HEK293 (cell line): ENCODE data around the gene DDX28.
A peak's percentile ranks its signal among the peaks of the same experiment; 100 is the strongest.

Source experiments
- CTCF ChIA-PET: fragments of 350-600 bp; formaldehyde crosslinking; extraction: SDS; loops from one replicate; lab custom pipeline; 2021; ENCODE audit warnings: antibody characterized with exemption; lab: Yijun Ruan, JAX
- POLR2A ChIA-PET: fragments of 300-600 bp; formaldehyde crosslinking; extraction: SDS; loops from one replicate; lab custom pipeline; 2020; ENCODE audit warnings: antibody characterized with exemption, inconsistent platforms; lab: Yijun Ruan, JAX
- H3K27ac ChIP-seq: fragments of 200-500 bp; sonication (Bioruptor generic); 2 replicates; pipeline ENCODE4 v1.5.1; 2014; ENCODE audit warnings: low read depth, low read length, control low read depth, inconsistent platforms; ENCODE audit errors: extremely low read depth
- H3K36me3 ChIP-seq, 2 experiments: fragments of 200-500 bp in 1 of 2; sonication (Bioruptor generic) in 1 of 2; 1 replicate in 1 of 2; 2 replicates in 1 of 2; pipeline ENCODE4 v1.5.1; 2014 to 2017; ENCODE audit warnings: inconsistent platforms in 2 of 2, low read length in 2 of 2; ENCODE audit not compliant: control insufficient read depth in 2 of 2, insufficient read depth in 1 of 2
- H3K4me1 ChIP-seq: fragments of 200-500 bp; sonication (Bioruptor generic); 2 replicates; pipeline ENCODE4 v1.5.1; 2014; ENCODE audit warnings: mild to moderate bottlenecking, low read length, inconsistent platforms; ENCODE audit not compliant: control insufficient read depth, insufficient read depth
- H3K4me3 ChIP-seq: 2 replicates; pipeline ENCODE4 v1.5.1; 2011; ENCODE audit warnings: low read depth, mild to moderate bottlenecking, control low read depth, low read length, moderate library complexity
- H3K9me3 ChIP-seq: fragments of 200-500 bp; sonication (Bioruptor generic); 2 replicates; pipeline ENCODE4 v1.5.1; 2014; ENCODE audit warnings: low read depth, low read length, inconsistent platforms; ENCODE audit not compliant: control insufficient read depth, insufficient read depth
- AEBP2 ChIP-seq: fragments of 450-650 bp; formaldehyde crosslinking; IDR thresholded peaks from 2 replicates; pipeline ENCODE4 v1.5.1; 2016; ENCODE audit warnings: missing biosample characterization, missing genetic modification characterization, borderline replicate concordance
- BCL11B ChIP-seq: fragments of 450-650 bp; formaldehyde crosslinking; IDR thresholded peaks from 2 replicates; pipeline ENCODE4 v1.5.1; 2016; ENCODE audit warnings: low read depth, missing biosample characterization, missing genetic modification characterization
- BCL6B ChIP-seq: fragments of 450-650 bp; formaldehyde crosslinking; IDR thresholded peaks from 2 replicates; pipeline ENCODE4 v1.5.1; 2017; ENCODE audit warnings: missing biosample characterization, missing genetic modification characterization
- CTCF ChIP-seq: fragments of 450-650 bp; formaldehyde crosslinking; IDR thresholded peaks from 2 replicates; pipeline ENCODE4 v1.5.1; 2016; ENCODE audit warnings: missing biosample characterization, missing genetic modification characterization
- EGR2 ChIP-seq: fragments of 450-650 bp; formaldehyde crosslinking; IDR thresholded peaks from 2 replicates; pipeline ENCODE4 v1.5.1; 2016; ENCODE audit warnings: low read depth, missing biosample characterization, missing genetic modification characterization
- GLIS2 ChIP-seq: fragments of 450-650 bp; formaldehyde crosslinking; IDR thresholded peaks from 2 replicates; pipeline ENCODE4 v1.5.1; 2016; ENCODE audit warnings: missing biosample characterization, missing genetic modification characterization
- KLF1 ChIP-seq: fragments of 450-650 bp; formaldehyde crosslinking; IDR thresholded peaks from 2 replicates; pipeline ENCODE4 v1.5.1; 2016; ENCODE audit warnings: missing biosample characterization, missing genetic modification characterization
- KLF8 ChIP-seq: fragments of 450-650 bp; formaldehyde crosslinking; IDR thresholded peaks from 2 replicates; pipeline ENCODE4 v1.5.1; 2016; ENCODE audit warnings: missing biosample characterization, missing genetic modification characterization
- PATZ1 ChIP-seq: fragments of 450-650 bp; formaldehyde crosslinking; IDR thresholded peaks from 2 replicates; pipeline ENCODE4 v1.5.1; 2016; ENCODE audit warnings: missing biosample characterization, missing genetic modification characterization
- SP7 ChIP-seq: fragments of 450-650 bp; formaldehyde crosslinking; IDR thresholded peaks from 2 replicates; pipeline ENCODE4 v1.5.1; 2016; ENCODE audit warnings: missing biosample characterization, missing genetic modification characterization
- ZBTB11 ChIP-seq: fragments of 450-650 bp; formaldehyde crosslinking; conservative IDR thresholded peaks from 2 replicates; pipeline ENCODE4 v1.5.1; 2016; ENCODE audit warnings: low read depth, missing biosample characterization, missing genetic modification characterization
- ZBTB17 ChIP-seq: fragments of 450-650 bp; formaldehyde crosslinking; IDR thresholded peaks from 2 replicates; pipeline ENCODE4 v1.5.1; 2016; ENCODE audit warnings: missing biosample characterization, missing genetic modification characterization
- ZNF335 ChIP-seq: fragments of 450-650 bp; formaldehyde crosslinking; conservative IDR thresholded peaks from 2 replicates; pipeline ENCODE4 v1.5.1; 2016; ENCODE audit warnings: missing biosample characterization, missing genetic modification characterization
- ZNF37A ChIP-seq: fragments of 450-650 bp; IDR thresholded peaks from 2 replicates; pipeline ENCODE4 v1.5.1; 2018; ENCODE audit warnings: missing biosample characterization, missing genetic modification characterization
- ZNF398 ChIP-seq: fragments of 450-650 bp; formaldehyde crosslinking; IDR thresholded peaks from 2 replicates; pipeline ENCODE4 v1.5.1; 2017; ENCODE audit warnings: missing biosample characterization, missing genetic modification characterization
- ZNF416 ChIP-seq: fragments of 450-650 bp; formaldehyde crosslinking; IDR thresholded peaks from 2 replicates; pipeline ENCODE4 v1.5.1; 2016; ENCODE audit warnings: missing biosample characterization, missing genetic modification characterization
- ZNF423 ChIP-seq: fragments of 450-650 bp; formaldehyde crosslinking; IDR thresholded peaks from 2 replicates; pipeline ENCODE4 v1.5.1; 2016; ENCODE audit warnings: missing biosample characterization, missing genetic modification characterization
- ZNF529 ChIP-seq: fragments of 450-650 bp; formaldehyde crosslinking; IDR thresholded peaks from 2 replicates; pipeline ENCODE4 v1.5.1; 2017; ENCODE audit warnings: missing genetic modification characterization, missing biosample characterization; ENCODE audit not compliant: insufficient replicate concordance
- ZNF555 ChIP-seq: fragments of 450-650 bp; formaldehyde crosslinking; conservative IDR thresholded peaks from 2 replicates; pipeline ENCODE4 v1.5.1; 2017; ENCODE audit warnings: missing biosample characterization, mild to moderate bottlenecking, missing genetic modification characterization, inconsistent platforms
- ZNF629 ChIP-seq: fragments of 450-650 bp; formaldehyde crosslinking; IDR thresholded peaks from 2 replicates; pipeline ENCODE4 v1.5.1; 2017; ENCODE audit warnings: missing biosample characterization, missing genetic modification characterization
- ZNF660 ChIP-seq: fragments of 450-650 bp; IDR thresholded peaks from 2 replicates; pipeline ENCODE4 v1.5.1; 2018; ENCODE audit warnings: missing biosample characterization, mild to moderate bottlenecking, missing genetic modification characterization

Gene DDX28

GRCh38 chr16:68041783-68042182, 18.8 kb upstream of the DDX28 start:
- Histone ChIP-seq H3K36me3 (peaks cover 11 to 32% of the 10 kb centered on the region in 2 experiments; a peak in 2 of 3 replicates), H3K27ac (no peak overlapping the region), H3K4me3 (no peak overlapping the region), H3K9me3 (no peaks in the 10 kb centered on the region), H3K4me1 (no peaks in the 10 kb centered on the region)
- TF ChIP-seq ZNF423 (tag by site-specific recombination) (no peak), KLF1 (no peak), ZBTB11 (tag by site-specific recombination) (no peak), AEBP2 (tag by site-specific recombination) (no peak)
- ChIA-PET CTCF (interaction anchor here (0.6 to 2.5 kb wide), 8 partner anchors 8 to 521 kb away, joined by 3 to 9 read pairs (median 5); partner anchors contain the start of gene LCAT), POLR2A (no interaction called here)

GRCh38 chr16:68040506-68041288, 17.7 kb upstream of the DDX28 start:
- ChIA-PET CTCF (interaction anchor here (0.6 to 2.5 kb wide), 33 partner anchors 11 to 524 kb away, joined by 3 to 12 read pairs (median 4); partner anchors contain the start of gene LCAT), POLR2A (interaction anchor here (0.6 to 1.5 kb wide), 8 partner anchors 18 to 747 kb away, joined by 3 to 7 read pairs (median 4); partner anchors contain the start of genes DDX28, DUS2 and LCAT)
- Histone ChIP-seq H3K9me3 (no peaks in the 10 kb centered on the region), H3K27ac (no peak overlapping the region), H3K4me1 (no peaks in the 10 kb centered on the region), H3K4me3 (no peak overlapping the region), H3K36me3 (peaks cover 11 to 32% of the 10 kb centered on the region in 2 experiments; a peak in 2 of 3 replicates)
- TF ChIP-seq ZNF555 (tag by site-specific recombination), result no peak
- TF ChIP-seq EGR2, result peak; percentile 94
- 0 out of 2 replicates have a peak, but pooled peaks have one; percentile 20 for TF ChIP-seq SP7 (tag by site-specific recombination)
- TF ChIP-seq ZBTB17 (tag by site-specific recombination), result peak; percentile 41
- TF ChIP-seq ZNF629 (tag by site-specific recombination), result 0 out of 2 replicates have a peak, but pooled peaks have one; percentile 17
- TF ChIP-seq ZNF37A (tag by site-specific recombination), result no peak
- no peak for TF ChIP-seq ZNF398 (tag by site-specific recombination)
- TF ChIP-seq ZNF416, result no peak
- TF ChIP-seq ZNF660 (tag by site-specific recombination), result peak; percentile 89
- peak; percentile 92 for TF ChIP-seq PATZ1 (tag by site-specific recombination)
- no peak for TF ChIP-seq BCL11B (tag by site-specific recombination)
- 0 out of 2 replicates have a peak, but pooled peaks have one; percentile 28 for TF ChIP-seq KLF8 (tag by site-specific recombination)
- peak; percentile 81 for TF ChIP-seq CTCF
- no peak for TF ChIP-seq ZNF529
- TF ChIP-seq ZNF335, result peak; percentile 67
- no peak for TF ChIP-seq BCL6B (tag by site-specific recombination)
- TF ChIP-seq GLIS2 (tag by site-specific recombination), result 0 out of 2 replicates have a peak, but pooled peaks have one; percentile 16
